Epithelial cell of esophagus (primary cell): Measurements from ENCODE around the gene NHLH2.
A peak's percentile ranks its signal among the peaks of the same experiment; 100 is the strongest.

Source experiments
- DNase-seq: peaks from one replicate; pipeline ENCODE4 v3.0.0; 2010; ENCODE audit warnings: low read depth
- H3K4me3 ChIP-seq: 2 replicates; pipeline ENCODE4 v1.5.1; 2011; ENCODE audit warnings: mild to moderate bottlenecking, low read length, control low read depth
- TF ChIP-seq, protein P1 (sequence below): IDR thresholded peaks from 2 replicates; pipeline ENCODE4 v1.5.1; 2011; ENCODE audit warnings: low read depth, mild to moderate bottlenecking, low read length, control low read depth, inconsistent platforms; ENCODE audit not compliant: insufficient read depth; ENCODE audit errors: missing control alignments

Gene NHLH2

GRCh38 chr1:115877511-115877910 lies 36.6 kb upstream of the NHLH2 start:
- TF ChIP-seq, protein P1, sequence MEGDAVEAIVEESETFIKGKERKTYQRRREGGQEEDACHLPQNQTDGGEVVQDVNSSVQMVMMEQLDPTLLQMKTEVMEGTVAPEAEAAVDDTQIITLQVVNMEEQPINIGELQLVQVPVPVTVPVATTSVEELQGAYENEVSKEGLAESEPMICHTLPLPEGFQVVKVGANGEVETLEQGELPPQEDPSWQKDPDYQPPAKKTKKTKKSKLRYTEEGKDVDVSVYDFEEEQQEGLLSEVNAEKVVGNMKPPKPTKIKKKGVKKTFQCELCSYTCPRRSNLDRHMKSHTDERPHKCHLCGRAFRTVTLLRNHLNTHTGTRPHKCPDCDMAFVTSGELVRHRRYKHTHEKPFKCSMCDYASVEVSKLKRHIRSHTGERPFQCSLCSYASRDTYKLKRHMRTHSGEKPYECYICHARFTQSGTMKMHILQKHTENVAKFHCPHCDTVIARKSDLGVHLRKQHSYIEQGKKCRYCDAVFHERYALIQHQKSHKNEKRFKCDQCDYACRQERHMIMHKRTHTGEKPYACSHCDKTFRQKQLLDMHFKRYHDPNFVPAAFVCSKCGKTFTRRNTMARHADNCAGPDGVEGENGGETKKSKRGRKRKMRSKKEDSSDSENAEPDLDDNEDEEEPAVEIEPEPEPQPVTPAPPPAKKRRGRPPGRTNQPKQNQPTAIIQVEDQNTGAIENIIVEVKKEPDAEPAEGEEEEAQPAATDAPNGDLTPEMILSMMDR, result no peak
- no peak overlapping the region for H3K4me3 ChIP-seq
- peak; percentile 97 for DNase-seq

DNA sequence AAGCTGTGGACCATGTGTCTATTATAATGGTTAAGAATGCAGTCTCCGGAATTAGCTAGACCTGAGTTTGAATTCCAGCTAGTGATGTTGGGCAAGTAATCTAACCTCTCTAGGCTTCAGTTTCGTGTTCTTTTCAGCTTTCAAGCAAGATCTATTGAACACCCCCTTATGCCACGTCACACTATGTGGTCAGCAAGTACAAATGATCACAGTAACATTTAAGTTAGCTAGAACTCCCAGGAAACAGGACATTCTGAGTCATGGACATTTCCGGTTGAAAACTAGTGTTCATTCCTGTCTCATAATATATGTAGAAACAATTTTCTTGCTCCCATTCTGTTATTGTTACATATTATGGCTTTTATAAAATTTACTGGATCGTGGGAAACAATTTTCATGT lies 34.0 kb upstream of the NHLH2 start:
- DNase-seq, result peak; percentile 77
- TF ChIP-seq, protein P1, result no peak
- H3K4me3 ChIP-seq, result no peak overlapping the region

- DNase-seq, result peak; percentile 56
- H3K4me3 ChIP-seq, result no peak overlapping the region
- TF ChIP-seq, protein P1, result no peak
Observed at GRCh38 chr1:115874497-115874896, 33.6 kb upstream of the NHLH2 start.

DNA sequence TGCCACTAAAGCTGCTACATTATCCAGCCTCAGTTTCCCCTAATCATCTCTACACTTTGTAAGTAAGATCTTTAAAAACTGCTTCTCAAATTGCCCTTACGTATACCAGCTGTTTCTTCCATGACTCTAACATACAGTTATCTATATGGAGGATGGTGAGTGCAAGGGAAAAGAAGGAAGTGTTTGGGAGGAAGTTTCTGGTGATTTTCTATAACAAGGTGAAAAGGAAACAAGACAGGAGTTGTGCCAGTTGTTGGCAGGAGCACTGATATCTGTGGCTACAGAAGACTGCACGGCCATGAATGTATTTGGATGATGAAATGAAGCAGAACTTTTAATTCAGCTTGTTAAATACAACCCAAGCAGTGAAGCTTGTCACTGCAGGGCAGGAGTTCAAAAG lies 32.3 kb upstream of the NHLH2 start:
- no peak overlapping the region for H3K4me3 ChIP-seq
- TF ChIP-seq, protein P1, result no peak
- no peak for DNase-seq

- DNase-seq, result no peak
- TF ChIP-seq, protein P1, result no peak
- no peak overlapping the region for H3K4me3 ChIP-seq
Observed at GRCh38 chr1:115869064-115869463, 28.1 kb upstream of the NHLH2 start.

DNA sequence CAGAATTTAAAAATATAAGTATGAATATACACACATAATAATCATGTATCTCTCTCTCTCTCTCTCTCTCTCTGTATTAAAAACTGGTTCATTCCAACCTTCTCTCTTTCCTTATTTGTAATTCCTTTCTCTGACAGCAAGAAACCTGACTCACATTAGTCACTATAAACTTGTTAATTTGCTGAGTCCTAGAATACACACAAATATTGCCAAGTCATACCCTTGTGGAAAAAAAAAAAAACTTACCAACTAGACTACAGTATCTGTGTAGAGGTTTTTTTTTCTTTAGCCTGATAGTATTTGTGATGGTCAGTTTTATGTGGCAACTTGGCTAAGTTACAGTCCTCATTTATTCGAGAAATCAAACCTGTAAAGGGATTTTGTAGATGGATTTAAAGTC lies 26.3 kb upstream of the NHLH2 start:
- H3K4me3 ChIP-seq, result no peak overlapping the region
- peak; percentile 72 for DNase-seq
- TF ChIP-seq, protein P1, result no peak

DNA sequence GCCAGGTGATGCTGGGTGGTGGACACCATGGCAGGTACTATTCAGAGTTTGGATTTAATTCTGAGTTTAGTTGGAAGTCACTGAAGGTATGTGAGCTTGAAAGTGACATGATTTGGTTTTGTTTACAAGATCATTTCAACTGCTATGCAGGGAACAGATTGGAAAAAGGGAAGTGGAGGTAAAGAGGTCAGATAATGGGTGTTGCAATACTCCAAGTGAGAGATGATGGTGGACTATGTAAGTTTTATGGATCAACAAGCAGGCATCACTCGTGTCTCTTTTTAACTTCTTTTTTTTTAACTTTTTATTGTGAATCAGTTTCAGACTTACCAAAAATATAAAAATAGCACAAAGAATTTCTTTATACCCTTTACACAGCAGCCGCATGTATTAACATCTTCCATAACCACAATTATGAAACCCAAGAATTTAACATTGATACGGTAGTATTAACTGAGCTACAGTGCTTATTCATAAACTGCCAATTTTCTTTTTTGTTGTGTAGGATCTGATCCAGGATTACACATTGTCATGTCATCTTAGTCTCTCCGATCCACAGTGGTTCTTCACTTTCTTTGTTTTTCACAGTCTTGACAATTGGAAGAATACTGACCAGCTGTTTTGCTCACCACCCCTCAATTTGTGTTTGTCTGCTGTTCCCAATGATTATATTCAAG lies 24.9 kb upstream of the NHLH2 start:
- no peak overlapping the region for H3K4me3 ChIP-seq
- TF ChIP-seq, protein P1, result no peak
- peak; percentile 30 for DNase-seq
